ENCODE data around the gene ANKRD11.
"Not testable (repeated sequence)": the region's sequence is repeated elsewhere in the genome, so short reads cannot be mapped to it uniquely, and the experiment has no call there.

ANKRD11 gene

GRCh38 chr16:89400740-89401139 lies 89.6 kb downstream of the ANKRD11 start:
- no peak for DNase-seq

- DNase-seq: no peak
Measured at GRCh38 chr16:89398924-89399323, 91.4 kb downstream of the ANKRD11 start.

DNA sequence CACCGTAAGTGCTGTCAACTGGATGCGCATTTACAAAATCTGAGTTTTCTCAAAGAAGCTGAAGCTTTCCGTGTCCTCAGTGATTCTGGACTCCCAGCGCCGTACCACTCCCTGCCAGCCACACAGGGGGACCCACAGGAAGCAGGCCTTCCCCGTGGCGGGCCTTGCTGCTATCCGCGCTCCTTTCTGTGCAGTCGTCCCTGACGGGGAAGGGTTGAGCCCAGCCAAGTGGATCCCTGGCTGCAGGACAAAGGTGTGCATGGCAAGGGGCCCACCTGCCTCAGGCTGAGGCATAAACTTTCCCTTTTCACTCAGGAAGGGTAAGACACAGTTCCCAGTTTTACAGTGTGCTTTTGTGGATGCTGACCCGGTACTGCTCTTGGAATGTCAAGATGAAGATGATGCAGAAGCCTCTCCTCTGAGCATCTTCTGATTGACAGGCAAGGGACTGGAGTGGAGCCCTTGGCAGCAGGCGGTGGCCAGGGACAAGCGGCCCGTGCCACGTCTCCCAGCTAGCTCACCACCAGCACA lies 93.0 kb downstream of the ANKRD11 start:
- DNase-seq: no peak

- no peak for DNase-seq
Measured at GRCh38 chr16:89396156-89396555, 94.2 kb downstream of the ANKRD11 start.

- no peak for DNase-seq
Measured at GRCh38 chr16:89395150-89396142, 94.9 kb downstream of the ANKRD11 start.

DNA sequence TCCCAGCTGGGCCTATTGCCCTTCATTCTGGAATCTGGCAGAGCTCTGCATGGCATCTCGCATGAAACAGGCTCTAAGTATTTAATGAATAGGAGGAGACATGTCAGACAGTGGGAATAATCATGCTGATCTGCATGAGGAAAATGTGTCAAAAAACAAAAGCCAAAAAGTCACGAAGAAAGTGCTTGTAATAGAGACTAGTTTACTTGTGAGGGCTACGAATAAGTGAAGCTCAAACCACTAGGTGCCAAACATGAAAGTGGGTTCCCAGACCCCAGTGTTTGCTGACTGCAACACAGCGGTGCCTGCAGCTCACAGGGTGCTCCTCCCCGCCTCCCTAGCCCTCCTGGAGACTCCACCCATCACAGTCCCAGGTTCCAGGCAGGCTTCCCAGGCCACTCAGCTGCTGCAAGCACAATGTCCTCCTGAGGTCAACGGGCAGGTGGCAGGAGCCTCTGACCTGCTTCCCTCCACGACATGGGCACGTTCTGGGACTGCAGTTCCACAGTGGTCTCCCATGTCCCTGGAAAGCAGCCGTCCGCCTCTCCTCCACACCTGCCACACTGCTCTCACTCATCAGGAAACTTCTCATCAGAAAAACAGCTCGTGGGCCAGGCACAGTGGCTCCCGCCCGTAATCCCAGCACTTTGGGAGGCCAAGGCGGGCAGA lies 96.5 kb downstream of the ANKRD11 start:
- no peak for DNase-seq

- no peak for DNase-seq
Measured at GRCh38 chr16:89392881-89393737, 97.3 kb downstream of the ANKRD11 start.

- not testable (repeated sequence) for DNase-seq
Measured at GRCh38 chr16:89390224-89390583, 100.2 kb downstream of the ANKRD11 start.

DNA sequence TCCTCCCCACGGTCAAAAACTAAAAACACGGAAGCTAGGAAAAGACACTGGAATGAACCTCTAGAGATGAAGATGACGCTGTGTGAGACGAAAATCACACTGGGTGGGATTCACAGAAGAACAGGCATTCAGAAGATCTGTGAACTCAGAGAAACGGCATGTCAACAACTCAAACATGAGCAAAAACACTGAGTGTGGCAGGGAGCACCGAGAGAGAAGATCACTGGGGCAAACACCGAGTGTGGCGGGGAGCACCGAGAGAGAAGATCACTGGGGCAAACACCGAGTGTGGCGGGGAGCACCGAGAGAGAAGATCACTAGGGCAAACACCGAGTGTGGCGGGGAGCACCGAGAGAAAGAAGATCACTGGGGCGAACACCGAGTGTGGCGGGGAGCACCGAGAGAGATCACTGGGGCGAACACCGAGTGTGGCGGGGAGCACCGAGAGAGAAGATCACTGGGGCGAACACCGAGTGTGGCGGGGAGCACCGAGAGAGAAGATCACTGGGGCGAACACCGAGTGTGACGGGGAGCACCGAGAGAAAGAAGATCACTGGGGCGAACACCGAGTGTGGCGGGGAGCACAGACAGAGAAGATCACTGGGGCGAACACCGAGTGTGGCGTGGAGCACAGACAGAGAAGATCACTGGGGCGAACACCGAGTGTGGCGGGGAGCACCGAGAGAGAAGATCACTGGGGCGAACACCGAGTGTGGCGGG lies 100.7 kb downstream of the ANKRD11 start:
- DNase-seq: not testable (repeated sequence)

GRCh38 chr16:89388536-89388935 lies 101.8 kb downstream of the ANKRD11 start:
- DNase-seq: no peak

- no peak for DNase-seq
Measured at GRCh38 chr16:89386306-89387185, 103.8 kb downstream of the ANKRD11 start.

GRCh38 chr16:89385712-89386111 lies 104.6 kb downstream of the ANKRD11 start:
- DNase-seq: no peak

- no peak for DNase-seq
Measured at GRCh38 chr16:89384282-89384681, 106.1 kb downstream of the ANKRD11 start.

- DNase-seq: no peak
Measured at GRCh38 chr16:89383095-89384003, 107.0 kb downstream of the ANKRD11 start.

GRCh38 chr16:89382555-89382954 lies 107.8 kb downstream of the ANKRD11 start:
- DNase-seq: not testable (repeated sequence)

DNA sequence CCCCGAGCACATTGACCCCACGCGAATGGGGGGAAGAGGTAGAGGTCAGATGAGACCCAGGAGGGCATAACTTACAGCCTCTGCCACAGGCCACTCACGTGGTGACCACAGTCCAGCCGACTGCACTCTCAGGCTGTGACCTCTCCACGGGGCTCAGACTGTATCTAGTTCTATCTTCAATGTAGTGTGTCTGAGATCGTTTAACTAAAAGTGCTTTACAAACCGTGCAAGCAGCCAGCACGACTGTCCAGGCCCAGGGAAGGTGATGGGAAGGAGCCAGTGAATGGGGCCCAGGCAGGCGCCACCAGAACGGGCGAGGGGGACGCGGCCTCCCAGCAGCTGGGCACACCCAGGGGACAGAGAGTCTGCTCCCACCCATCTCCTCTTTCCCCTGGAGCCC lies 108.6 kb downstream of the ANKRD11 start:
- DNase-seq: no peak

- no peak for DNase-seq
Measured at GRCh38 chr16:89380681-89381080, 109.7 kb downstream of the ANKRD11 start.

DNA sequence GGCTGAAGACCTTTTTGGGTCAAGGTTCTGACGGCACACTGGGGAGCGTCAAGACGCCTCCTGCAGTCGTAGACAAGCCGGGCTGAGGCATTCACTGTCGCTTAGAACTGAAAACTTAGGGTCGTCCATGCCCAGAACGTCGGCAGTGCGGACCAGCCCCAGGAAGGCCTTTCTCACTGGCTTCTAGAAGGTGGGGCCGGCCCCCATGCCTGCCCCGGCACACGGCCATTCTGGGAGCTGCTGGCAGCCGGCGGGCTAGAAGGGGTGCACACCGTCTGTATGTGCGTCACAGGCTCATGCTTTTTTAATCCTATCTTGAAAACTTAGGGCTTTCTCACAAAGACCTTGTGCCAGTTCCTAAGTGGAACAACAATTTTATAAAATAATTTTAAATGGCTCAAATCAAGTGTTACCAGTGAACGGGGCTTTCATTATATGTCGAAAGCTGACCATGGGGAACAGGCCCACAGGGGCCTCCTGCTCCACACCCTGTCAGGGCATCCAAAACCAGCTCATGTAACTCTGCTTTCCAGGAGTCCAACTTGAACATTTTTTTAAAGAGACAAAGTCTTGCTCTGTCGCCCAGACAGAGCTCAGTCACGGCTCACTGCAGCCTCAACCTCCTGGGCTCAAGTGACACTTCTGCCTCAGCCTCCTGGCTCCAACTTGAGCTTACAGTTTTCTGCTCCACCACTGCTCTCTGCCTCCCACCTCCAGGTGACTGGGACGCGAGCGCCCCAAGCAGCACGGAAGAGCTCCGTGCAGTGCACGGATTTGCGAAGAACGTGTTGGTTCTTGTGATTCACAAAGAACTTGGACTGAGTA lies 111.2 kb downstream of the ANKRD11 start:
- DNase-seq: no peak

DNA sequence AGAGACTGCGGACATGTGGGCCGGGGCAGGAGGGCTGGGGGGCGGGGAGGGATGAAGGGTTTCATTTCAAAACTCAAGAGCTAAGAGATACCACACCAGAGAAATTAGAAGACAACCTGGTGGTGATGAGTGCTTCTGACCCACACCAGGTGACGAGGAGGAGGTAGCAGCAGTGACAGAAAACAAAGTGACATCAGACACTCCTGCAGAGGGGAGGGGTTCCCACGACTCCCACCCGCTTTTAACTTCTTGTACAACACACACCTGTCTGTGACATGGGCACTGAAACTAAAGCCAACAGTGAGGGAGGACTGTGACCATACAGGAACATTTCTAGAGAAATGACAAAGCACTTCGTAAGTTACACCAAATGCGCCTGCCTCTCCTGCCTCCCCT lies 112.9 kb downstream of the ANKRD11 start:
- no peak for DNase-seq

Data from stimulated activated CD4-positive, alpha-beta T cell treated with anti-CD3 and anti-CD28 coated beads, Interleukin-2, amount 100 ng/mL, for 48 hours (primary cell).